NCI-H1105 (cell line): Measurements from ENCODE around the gene CMTM7.
A peak's percentile ranks its signal among the peaks of the same experiment; 100 is the strongest.
"Not testable (repeated sequence)": the region's sequence is repeated elsewhere in the genome, so short reads cannot be mapped to it uniquely, and the experiment has no call there.

Experiments used
- DNase-seq: peaks from one replicate; lab custom pipeline; 2025; lab: John Stamatoyannopoulos, UW

The CMTM7 gene

DNA sequence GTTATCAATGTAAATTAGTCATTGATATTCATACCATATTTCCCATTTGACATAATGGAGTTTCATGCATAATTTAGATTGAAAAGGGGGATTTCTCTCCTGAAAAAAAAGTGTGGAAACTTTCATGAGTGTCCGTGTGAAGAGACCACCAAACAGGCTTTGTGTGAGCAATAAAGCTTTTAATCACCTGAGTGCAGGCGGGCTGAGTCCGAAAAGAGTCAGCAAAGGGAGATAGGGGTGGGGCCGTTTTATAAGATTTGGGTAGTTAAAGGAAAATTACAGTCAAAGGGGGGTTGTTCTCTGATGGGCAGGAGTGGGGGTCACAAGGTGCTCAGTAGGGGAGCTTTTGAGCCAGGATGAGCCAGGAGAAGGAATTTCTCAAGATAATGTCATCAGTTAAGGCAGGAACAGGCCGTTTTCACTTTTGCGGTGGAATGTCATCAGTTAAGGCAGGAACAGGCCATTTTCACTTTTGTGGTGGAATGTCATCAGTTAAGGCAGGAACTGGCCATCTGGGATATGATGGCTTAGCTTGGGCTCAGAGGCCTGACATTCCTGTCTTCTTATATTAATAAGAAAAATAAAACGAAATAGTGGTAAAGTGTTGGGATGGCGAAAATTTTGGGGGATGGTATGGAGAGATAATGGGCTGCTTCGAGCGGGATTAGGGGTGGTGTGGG, 69.3 kb downstream of the CMTM7 start:
- DNase-seq = not testable (repeated sequence)

GRCh38 chr3:32462191-32462986, 70.7 kb downstream of the CMTM7 start:
- not testable (repeated sequence) for DNase-seq

DNA sequence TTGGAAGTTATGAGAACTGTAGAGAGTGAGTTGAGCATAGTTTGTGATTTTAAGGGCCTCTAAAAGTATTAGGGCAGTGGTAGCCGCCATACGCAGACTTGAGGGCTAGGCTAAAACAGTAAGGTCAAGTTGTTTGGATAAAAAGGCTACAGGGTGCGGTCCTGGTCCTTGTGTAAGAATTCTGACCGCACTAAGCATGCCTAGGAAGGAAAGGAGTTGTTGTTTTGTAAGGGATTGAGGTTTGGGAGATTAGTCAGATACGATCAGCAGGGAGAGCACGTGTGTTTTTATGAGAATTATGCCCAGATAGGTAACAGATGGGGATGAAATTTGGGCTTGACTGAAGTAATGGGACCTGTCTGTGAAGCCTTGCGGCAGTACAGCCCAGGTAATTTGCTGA, 71.8 kb downstream of the CMTM7 start:
- DNase-seq = not testable (repeated sequence)

DNA sequence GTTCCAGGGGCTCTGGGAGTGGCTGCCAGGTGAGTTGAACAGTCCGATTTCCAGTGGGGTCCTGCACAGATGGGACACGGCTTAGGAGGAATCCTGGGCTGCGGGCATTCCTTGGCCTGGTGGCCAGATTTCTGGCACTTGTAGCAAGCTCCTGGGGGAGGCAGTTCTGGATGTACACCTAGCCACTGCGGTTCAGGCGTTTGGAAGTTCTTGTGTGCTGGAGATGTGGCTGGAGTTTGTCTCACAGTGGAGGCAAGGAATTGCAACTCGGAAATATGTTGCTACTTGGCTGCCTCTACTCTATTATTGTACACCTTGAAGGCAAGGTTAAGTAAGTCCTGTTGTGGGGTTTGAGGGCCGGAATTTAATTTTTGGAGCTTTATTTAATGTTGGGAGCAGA, 73.1 kb downstream of the CMTM7 start:
- not testable (repeated sequence) for DNase-seq

- not testable (repeated sequence) for DNase-seq
Observed at GRCh38 chr3:32466808-32467207, 75.2 kb downstream of the CMTM7 start.

DNA sequence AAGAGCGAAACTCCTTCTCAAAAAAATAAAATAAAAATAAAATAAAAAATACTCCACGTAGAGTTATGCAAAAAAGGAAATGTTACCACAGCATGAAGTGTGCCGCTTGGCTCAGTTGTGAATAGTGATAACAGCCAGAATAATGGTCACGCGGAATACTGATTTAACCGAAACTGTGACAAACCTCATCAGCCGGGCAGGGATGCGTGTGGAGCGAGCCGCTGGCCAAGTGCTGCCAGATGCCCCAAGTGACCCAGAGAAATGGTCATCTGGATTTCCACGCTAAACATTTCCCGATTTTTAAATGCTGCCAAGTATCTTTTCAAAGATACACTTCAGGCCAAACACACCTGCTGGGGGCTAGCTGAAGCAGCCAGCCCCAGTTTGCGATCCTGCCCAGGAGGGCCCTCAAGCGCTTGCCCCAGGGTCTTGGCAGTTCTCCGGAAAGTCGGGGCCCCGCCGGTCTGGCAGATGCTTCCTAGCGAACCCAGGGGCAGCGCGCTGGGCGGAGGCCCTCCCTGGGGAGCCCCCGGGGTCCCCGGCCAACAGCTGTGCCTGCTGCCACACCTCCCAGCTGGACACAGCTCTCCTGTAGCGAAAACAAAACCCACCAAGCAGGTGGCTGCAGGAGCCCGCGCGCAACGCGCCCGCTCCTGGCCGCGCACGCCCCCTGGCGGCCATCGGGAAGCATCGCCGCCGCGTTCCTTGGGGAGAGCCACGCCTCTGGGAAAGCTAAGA, 75.8 kb downstream of the CMTM7 start:
- peak; percentile 19 for DNase-seq

GRCh38 chr3:32469151-32469874, 77.7 kb downstream of the CMTM7 start:
- DNase-seq = no peak

- no peak for DNase-seq
Observed at GRCh38 chr3:32470362-32470761, 78.7 kb downstream of the CMTM7 start.

DNA sequence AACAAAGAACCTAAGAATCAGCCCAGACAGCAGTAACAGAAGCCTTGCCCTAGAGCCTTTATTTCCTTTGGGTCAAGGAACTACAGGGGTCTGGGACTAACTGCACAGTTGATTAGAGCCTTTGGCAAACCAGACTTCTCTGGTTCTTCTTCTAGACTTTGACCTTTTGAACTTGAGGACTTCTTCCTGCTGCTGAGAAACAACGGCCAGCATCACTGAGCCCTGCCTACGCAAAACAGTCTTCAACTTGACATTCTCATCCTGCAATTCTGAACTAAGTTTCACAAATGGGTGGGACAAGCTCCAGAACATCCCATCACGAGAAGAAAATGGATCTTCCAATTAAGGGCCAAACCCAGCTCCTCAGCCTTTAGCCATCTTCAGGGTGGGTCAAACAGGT, 79.6 kb downstream of the CMTM7 start:
- no peak for DNase-seq

DNA sequence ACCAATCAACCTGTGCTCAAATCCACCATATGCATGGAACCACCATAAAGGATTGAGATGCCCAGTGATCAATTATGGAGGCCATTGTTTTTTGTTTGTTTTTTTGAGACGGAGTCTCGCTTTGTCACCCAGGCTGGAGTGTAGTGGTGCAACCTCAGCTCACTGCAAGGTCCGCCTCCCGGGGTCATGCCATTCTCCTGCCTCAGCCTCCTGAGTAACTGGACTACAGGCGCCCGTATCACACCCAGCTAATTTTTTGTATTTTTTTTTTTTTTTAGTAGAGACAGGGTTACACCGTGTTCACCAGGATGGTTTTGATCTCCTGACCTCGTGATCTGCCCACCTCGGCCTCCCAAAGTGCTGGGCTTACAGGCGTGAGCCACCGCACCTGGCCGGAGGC, 80.5 kb downstream of the CMTM7 start:
- DNase-seq = not testable (repeated sequence)

DNA sequence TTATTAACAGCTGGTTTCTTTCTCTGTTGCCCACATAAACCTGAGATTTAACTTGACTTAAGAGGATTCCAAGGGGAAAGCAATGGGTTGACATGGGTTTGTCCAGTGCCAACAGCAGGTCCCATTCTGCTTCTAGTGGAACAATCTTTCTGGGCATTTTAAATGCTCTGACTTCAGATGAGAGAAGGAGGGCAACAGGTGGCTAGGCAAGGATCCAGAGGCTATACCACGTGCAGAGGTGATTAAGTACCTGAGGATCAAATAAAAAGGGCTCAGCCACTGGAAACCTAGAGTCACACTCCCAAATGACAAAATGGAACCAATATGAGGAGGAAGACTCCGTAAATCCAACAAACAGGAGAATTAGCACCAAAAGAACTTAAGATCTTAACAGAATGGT, 82.5 kb downstream of the CMTM7 start:
- no peak for DNase-seq

DNA sequence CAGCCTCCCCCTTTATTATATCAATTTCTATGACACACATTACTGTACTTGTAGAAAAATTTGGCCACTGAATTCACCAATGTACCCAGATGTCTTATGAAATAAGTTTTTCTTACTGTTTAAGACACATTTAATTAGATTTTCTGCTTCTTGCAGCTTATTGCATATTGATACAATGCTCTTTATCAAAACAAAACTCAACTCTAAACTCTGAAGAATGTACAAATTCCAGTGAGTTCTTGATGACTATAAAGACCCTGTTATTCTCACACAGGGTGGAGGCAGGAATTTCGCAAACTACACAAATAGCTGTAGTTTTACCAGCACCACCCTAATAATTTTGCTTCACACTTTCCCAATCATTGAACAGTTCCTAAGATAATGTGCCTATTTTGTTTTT, 89.0 kb downstream of the CMTM7 start:
- DNase-seq = no peak

- no peak for DNase-seq
Observed at GRCh38 chr3:32481791-32482631, 90.4 kb downstream of the CMTM7 start.

GRCh38 chr3:32482693-32483092, 91.0 kb downstream of the CMTM7 start:
- DNase-seq = no peak

DNA sequence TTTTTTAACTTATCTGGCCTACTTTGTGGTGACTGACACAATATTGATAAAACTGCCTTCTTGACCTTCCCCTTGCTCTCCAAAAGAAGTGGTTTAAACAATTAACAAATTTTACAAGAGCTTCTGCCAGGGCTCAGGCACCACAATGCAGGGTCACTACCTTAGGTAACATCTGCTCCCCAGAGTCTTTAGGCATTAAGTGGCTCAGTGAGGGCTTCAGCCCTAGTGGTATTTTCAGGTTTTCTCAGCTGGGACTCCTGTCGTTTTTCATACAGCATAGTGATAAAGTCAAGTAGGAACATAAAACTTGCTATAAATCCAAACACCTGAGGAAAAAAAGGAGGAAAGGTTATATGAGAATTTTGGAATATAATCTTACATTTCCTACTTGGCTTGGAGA, 92.1 kb downstream of the CMTM7 start:
- DNase-seq = no peak

GRCh38 chr3:32484436-32484835, 92.8 kb downstream of the CMTM7 start:
- no peak for DNase-seq

- no peak for DNase-seq
Observed at GRCh38 chr3:32487781-32488473, 96.3 kb downstream of the CMTM7 start.

DNA sequence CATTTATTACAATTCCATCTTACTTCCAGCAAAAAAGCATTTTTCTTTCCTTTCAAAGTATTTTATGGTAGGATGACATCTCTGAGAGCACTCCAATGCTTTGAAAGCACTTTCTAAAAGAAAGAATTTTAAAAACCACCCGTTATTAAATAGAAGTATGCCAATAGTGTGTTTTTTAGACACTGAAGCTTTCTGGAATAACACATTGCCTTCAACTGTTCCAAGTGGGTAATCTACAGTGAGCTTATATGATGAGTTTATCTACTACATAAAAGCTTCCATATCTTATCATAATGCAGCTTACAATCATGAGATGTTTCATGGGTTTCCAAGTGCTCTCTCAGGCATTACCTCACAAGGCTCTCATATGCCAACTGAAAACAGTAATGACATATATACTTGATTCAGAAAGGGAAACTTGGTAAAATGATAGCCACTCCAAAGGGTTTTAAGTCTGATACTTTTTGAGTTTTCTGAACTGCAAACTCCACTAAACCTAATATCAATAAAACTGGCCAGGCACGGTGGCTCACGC, 96.9 kb downstream of the CMTM7 start:
- DNase-seq = no peak

- DNase-seq = no peak
Observed at GRCh38 chr3:32492684-32493436, 101.2 kb downstream of the CMTM7 start.
